NCI-H82 (cell line): ENCODE data around the gene SIK3.

Source experiments
- DNase-seq: peaks from one replicate; lab custom pipeline; 2025; lab: John Stamatoyannopoulos, UW

Gene SIK3

DNA sequence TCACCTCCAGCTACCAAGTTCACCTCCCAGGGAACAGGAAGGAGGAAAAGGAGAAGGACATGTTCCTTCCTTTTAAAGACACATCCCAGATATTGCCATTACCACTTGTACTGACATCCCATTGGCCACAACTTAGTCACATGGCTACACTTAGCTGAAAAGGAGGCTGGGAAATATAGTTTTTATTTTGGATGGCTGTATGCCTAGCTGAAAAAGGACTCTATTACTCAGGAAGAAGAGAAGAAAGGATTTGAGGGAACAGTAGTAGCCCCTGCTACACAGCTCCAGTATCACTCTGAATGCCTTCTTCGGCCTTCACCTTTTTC, 304.5 kb downstream of the SIK3 start:
- DNase-seq = no peak
